ENCODE data around the gene CHP2.

DNA sequence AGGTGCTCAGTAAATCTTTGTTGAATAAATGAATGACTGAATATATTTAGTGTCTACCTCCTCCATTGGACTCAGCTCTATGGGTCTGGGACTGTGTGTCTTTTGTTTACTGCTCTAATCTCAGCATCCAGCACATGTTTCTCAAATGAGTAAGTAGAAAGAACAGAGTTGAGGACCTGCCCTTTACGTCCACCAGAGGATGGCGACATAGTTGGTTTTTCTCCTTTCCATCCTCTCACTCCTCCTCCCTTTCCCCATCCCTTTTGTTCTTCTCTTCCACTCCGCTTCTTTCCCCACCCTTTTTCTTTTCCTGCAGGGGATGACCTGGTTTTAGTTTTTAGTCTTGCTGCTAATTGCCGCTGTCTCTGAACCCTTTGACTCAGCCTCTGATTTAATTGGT lies 12.1 kb upstream of the CHP2 start:
- TF ChIP-seq, protein P1, sequence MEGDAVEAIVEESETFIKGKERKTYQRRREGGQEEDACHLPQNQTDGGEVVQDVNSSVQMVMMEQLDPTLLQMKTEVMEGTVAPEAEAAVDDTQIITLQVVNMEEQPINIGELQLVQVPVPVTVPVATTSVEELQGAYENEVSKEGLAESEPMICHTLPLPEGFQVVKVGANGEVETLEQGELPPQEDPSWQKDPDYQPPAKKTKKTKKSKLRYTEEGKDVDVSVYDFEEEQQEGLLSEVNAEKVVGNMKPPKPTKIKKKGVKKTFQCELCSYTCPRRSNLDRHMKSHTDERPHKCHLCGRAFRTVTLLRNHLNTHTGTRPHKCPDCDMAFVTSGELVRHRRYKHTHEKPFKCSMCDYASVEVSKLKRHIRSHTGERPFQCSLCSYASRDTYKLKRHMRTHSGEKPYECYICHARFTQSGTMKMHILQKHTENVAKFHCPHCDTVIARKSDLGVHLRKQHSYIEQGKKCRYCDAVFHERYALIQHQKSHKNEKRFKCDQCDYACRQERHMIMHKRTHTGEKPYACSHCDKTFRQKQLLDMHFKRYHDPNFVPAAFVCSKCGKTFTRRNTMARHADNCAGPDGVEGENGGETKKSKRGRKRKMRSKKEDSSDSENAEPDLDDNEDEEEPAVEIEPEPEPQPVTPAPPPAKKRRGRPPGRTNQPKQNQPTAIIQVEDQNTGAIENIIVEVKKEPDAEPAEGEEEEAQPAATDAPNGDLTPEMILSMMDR (IDR thresholded peaks at IDR 0.05; ENCODE audit: low read depth, low read length) = no peak
- no peak for TF ChIP-seq EZH2phosphoT487 (IDR thresholded peaks at IDR 0.05; ENCODE audit: low read depth)
